NT2/D1 (cell line): ENCODE results near the gene ADCY9.

Experiments
- SUZ12 ChIP-seq: IDR thresholded peaks from 2 replicates; pipeline ENCODE4 v1.6.1; 2011; ENCODE audit not compliant: insufficient read length, insufficient read depth; ENCODE audit errors: extremely low read depth
- YY1 ChIP-seq: IDR thresholded peaks from 2 replicates; pipeline ENCODE4 v1.6.1; 2011; ENCODE audit not compliant: insufficient read length, insufficient read depth
- ZNF274 ChIP-seq: IDR thresholded peaks from 2 replicates; pipeline ENCODE4 v1.6.1; 2011; ENCODE audit warnings: mild to moderate bottlenecking, low read depth, low read length

GRCh38 chr16:3952737-3953131, 163.5 kb downstream of the ADCY9 start:
- no peak for TF ChIP-seq YY1
- no peak for TF ChIP-seq ZNF274
- TF ChIP-seq SUZ12, result no peak
